HG03135 (cell line): ENCODE data around the gene UPP1.

Source experiments
- ATAC-seq: cut with Tn5 transposase; IDR thresholded peaks from one replicate; pipeline ENCODE4 v1.9.1; 2021; ENCODE audit warnings: mild to moderate bottlenecking, moderate library complexity; ENCODE audit not compliant: unreplicated experiment

Gene UPP1

DNA sequence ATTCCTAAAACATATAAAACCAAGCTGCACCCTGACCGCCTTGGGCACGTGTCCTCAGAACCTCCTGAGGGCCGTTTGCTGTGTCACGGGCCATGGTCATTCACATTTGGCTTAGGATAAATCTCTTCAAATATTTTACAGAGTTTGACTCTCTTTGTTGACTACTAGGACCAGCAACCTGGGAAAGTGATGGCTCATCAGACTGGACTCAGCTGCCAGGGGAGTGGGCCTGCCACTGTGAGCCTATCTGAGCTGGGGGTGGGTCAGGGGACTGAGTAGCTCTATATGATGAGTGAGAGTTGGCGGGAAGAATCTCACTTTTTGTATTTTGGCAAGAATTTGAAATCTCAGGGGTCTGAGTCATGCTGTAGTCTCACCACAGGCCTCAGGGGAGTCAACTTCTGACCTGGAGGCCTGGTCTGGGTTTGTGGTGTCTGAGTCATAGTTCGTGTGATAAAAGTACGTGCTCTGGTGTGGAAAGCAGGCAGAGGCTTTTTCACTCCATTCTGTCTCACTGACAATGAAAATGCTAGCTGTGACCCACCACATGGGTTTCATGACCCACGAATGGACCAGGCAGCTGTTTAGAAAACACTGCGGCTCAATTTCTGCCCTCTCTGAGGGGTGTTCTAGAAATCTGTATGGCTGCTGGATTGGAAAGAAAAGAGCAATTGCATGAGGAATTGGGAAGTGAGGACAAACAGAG, 4.2 kb upstream of the UPP1 start:
- ATAC-seq, result peak; percentile 57

DNA sequence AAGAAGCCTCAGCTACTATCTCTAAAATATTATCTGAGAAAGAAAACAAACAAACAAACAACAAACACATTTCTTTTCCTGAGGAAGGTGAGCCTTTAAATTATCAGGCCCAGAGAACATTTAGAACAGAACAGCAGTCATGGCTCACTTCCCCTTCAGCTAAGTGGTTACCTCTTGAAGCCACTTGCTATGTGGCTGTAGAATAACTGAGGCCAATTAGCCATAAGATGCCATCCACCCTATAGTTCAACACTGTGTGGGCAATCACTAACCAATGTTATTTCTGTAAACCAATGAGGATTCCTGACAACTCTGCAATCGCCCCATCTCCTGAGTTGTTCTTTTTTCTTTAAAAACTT, 3.7 kb upstream of the UPP1 start:
- no peak for ATAC-seq

DNA sequence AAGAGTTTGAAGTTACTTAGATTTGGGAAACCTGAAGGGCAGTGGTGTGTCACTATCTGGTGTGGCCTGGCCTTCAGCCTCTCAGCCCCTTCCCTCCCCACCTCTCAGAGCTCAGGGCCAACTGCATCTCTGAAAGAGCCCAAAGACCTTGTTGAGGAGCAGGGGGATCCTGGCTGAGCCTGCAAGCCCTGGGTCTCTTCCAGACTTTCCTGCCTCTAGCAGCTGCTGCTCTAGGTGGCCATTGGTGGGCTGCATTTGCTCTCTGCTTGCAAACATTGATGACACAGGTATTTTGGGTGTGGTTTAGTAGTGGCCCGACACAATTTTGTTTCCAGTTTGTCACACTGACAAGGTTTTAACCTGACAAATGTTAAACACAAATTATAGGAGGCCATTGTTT, 3.1 kb upstream of the UPP1 start:
- ATAC-seq, result no peak

DNA sequence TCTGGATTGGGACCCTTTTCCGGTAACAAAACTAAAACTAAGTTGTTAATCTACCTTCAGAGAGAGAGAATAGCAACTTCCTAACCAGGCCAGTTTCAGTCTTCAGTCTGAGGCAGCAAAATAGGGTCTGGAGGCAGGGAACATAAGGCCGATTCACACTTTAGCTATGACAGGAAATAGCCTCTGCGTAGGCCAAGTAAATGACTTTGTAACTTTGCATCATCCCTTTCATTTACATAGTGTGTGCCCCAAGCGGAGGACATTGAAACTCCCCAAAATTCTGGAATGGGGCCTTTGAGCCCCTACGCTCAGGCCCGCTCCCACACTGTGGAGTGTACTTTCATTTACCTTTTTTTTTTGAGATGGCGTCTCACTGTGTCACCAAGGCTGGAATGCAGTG, 1.7 kb upstream of the UPP1 start:
- peak; percentile 21 for ATAC-seq

DNA sequence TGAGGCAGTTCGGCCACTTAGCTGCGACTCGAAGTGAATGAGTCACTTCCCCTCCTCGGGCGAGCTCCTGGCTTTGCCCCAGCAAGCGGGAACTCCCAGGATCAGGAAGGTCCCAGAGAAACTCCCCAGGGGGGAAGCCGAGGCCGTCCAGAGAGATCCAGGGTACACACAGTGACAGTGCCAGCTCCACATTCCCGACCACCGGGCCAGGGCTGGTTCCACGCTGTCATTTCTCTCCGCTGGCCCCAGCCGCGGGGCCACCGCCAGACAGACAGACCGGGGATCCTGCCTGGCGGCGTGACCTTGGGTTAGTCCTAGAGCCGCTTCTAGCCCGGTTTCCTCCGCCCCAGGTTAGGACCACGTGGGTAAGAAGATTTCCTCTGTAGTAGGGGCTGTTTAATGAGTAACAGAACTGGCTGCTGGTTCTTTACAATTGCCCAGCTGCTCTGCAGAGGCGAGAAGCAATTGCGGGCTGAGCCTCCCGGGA, 463 bp upstream of the UPP1 start:
- ATAC-seq, result peak; percentile 64

DNA sequence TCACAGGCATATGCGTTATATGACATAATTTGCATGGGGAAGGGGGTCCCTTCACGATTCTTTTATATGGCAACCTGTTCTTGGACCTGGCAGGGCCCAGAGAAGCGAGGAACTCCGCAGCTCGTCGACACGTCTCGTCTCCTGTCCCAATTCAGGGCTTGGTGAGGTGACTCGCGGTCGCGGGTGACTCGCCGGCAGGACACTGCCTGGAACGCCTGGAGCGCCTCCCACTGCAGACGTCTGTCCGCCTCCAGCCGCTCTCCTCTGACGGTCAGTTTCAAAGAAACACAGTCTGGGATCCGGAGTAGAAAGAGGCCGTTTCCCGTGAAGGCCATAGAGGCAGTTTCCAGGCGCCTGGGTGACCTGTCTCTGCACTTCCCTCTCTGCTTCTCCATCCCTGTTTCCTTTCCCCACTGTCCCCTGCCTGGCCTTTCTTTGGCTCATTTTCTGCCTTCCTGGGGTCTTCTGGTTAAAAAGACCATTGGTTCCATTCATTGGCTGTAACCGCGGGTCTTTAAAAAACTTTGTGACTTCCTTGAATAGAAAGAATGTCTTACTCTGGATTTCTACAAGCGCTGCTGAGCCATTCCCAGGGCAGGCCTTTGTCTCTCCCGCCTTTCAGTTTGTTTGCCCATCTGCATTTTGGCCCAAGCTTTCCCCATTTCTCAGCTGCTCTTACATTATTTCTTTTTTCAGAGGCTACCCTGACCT, 1.2 kb downstream of the UPP1 start:
- ATAC-seq, result no peak

DNA sequence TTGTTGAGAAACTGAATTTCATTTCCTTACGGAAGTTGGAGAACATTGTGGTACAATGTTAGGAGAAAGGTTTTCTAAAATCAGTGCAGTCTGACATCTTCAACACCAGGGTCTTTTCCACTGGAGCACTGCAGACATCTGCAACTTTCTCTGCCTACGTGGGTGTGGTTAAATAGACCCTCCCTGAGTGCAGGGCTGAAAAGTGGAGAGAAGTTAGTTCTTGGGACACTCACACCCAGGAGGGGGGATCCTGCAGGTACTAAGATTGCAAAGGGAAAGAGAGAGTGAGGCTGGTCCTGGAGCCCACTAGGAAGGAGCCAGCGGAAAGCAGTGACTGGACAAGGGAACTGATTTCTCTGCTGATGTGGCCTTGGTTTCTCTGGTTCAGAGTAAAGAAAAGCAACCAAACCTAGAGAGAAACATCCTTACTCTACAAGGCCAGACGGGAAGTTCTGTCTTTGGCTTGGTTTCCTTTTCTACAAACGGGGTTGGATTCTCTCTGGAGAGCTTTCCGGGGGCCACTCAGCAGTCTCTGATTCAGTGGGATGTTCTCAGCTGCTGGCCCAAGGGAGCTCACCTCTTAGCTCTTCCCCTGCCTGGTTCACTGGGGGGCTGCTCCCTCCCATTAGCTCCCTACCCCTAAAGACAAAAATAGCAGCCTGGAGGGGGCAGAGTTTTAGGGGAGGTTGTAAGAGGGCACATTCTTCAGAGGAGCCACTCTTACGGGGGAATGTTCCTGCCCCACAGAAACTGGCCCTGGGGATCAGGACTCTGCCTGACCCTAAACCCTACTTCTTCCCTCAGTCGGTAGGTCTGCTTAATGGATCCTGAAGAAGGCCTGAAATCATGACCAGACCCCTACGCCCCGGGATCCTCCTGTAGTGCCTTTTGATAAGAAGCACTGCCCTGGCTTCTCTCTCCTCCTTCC, 2.7 kb downstream of the UPP1 start:
- no peak for ATAC-seq

DNA sequence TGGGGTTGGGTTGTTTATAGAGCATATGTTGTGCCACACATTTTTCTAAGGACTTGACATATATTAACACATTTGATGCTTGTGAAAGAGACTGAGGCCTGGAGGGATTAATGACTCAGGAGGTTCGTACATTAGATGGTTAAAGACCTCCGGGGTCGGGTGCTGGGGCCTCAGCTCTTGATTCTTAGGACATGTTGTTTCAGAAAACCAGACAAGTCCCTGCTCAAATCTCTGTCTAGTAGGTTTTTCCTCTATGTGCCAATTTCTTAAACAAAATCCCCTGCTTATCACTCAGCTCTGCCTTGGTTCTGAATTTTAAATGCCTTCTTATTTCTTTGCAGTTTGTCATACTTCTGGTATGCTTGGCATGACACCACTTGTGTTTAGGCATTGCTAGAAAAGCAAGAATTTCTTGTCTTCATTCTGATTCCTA, 5.8 kb downstream of the UPP1 start:
- no peak for ATAC-seq

DNA sequence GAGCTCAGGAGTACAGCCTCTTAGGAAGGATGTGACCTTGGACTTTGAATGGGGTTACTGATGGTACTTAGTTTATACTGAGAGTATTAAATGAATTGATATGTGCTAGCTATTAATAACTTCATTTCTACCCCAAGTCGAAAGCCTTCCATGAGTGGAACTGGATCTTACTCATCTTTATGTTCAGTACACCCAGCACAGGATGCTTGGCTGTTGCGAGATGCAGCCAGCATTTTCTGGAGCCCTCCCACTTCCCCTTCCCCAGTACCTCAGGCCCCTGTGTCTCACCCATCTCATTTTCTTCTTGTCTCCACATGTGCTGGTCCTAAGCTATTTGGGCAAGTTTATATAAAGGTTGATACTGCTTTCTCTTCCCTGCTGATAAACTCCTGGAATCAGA, 7.2 kb downstream of the UPP1 start:
- no peak for ATAC-seq

DNA sequence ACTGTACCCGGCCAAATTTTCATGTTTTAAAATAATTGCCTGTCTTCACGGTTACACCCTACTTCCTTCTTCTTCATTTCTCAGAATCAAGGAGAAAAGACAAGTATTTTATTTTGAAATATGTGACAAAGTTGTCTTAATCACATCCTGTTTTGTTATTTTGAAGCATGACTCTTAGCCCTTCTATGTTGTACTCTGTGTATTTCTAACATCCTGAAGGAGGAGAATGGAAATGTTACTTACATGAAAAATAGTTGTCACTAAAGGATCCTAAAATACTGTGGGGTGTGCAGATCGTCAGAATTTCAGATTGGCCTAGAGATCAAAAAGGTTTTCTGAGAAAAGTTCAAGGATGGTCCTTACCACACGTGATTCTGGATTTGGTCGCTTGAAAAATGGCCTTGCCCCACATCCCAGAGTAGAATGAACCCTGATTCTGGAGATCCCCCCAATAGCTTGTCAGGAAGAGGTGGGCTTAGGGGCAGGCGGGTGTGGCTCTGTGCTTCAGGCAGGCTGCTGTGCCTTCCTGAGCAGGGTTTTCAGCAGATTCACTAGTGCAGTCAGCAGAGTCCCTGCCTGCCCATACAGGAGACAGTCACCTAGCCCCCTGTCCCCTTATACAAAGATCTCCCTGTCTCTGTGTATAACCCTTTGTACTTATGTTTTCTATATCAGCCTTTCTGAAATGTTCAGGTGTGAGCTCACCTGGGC, 8.6 kb downstream of the UPP1 start:
- no peak for ATAC-seq

DNA sequence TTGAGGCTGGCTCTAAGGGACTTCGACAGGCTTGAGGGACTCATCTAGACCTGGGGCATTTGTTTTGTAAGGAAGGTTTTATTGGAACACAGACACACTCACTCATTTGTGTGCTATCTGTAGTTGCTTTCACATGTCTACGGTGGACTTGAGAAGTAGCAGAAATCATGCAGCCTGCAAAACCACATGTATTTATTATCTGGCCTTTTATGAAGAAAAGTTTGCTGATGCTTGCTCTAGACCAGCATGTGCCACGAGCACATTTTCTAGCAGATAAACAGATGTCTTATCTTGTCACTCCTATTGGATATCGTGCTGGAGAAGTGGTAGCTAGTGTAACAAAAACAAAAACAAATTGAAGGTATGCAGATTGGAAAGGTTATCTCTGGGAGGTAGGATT, 9.8 kb downstream of the UPP1 start:
- ATAC-seq, result no peak

DNA sequence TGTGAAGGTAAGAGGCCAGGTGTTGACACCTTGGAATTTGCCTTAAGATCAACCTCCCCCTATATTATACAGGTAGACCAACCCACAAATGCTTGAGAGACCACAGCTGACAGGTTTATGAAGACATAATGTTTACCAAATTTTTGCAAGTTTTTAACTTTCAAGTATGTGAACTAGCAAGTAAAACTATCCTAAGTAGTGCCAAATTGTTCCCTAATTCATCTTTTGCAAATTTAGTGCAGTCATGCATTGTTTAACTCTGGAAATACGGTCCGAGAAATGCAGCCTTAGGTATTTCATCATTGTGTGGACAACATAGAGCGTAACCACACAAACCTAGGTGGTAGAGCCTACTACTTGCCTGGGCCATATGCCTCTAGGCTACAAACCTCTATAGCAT, 10.7 kb downstream of the UPP1 start:
- no peak for ATAC-seq

DNA sequence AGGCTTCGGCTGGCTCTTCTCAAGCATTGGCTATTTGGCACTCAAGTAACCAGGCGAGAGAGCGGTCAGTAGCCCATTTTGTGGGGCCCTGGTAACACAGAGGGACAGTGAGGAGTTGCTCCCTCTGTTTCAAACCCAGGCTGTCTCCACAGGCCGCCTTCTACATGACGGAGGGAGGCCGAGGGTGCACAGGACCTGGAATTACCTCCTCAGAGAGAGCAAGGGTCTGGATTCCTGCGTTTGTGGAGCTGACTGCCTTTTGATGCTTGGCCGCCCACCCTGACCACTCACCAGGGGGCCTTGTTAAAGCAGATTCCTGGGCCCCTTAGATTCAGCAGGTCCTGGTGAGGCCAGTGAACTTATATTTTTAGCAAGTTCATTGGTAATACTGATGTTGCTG, 12.3 kb downstream of the UPP1 start:
- no peak for ATAC-seq

DNA sequence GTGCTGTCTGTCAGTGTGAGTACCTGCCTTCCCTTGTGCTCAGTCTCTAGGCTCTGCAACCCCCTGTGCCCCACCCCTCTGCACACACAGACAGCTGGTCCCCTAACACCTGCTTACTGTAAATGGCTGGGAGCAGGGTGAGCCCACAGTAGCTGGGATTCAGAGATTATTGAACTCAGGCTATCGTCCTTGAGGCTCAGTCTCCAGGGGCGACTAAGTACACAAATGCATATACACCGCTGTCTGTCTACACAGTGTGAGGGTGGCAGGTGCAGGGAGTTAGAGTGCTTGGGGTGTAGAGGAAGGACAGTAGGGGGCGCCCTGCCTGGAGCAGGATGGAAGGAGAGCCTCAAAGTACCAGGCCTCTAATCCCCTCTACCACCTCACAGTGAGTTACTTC, 12.9 kb downstream of the UPP1 start:
- no peak for ATAC-seq

DNA sequence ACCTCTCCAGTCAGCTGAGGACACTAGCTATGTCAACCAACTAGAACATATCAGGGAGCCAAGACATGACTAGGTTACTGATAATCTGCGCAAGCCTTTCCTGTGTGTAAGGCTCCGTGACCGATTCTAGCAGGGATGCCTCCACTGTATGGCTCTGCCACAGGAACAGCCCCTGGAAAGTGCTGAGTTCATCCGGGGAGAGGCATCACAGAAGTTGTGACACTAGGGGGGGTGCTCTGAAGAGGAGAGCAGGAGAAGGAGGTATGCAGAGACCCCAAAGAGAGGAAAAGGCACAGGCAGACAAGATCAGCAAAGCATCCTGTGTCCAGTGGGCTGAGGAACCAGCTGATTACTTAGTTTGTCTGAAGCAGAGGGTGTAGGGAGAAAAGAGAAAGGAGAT, 13.5 kb downstream of the UPP1 start:
- no peak for ATAC-seq

DNA sequence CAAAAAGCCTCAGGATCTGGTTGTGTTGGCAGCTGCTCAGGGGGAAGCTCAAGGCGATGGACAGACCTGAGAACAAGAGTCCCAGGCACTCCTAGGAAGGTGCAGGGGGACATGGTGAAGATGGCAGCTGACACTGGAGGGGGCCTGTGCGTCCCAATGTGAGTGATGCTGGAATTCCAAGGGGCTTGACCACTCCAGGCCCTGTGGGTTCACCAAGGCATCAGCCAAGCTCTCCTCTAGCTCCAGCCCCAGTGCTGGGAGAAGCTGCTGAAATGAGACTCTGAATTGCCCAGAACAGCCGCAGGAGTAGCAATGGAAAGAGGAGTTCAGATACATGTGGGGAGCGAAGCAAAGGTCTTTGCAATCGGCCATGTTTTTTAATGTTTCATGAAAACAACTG, 16.0 kb downstream of the UPP1 start:
- no peak for ATAC-seq

DNA sequence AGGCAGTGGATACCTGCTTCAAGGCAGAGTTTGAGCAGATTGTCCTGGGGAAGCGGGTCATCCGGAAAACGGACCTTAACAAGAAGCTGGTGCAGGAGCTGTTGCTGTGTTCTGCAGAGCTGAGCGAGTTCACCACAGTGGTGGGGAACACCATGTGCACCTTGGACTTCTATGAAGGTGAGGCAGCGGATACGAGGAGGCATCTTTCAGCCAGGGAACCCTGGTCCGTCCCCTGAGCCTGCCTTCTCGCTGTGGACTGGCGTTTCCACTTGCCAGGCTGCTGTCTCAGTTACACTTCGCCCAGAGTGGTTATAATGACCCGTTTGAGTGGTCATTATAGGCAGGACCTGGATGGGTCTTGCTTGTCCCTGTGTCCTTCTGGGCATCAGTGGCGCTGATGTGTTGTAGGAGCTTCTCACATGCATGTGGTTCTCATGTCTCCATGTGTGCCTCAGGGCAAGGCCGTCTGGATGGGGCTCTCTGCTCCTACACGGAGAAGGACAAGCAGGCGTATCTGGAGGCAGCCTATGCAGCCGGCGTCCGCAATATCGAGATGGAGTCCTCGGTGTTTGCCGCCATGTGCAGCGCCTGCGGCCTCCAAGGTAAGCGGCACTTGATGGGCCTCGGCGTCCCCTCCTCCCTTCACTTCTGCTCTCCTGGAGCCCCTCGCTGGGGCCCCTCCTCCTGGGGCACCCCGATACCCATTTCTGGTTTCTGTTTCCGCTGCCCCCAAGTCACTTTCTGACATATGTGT, 18.0 kb downstream of the UPP1 start:
- ATAC-seq, result no peak

DNA sequence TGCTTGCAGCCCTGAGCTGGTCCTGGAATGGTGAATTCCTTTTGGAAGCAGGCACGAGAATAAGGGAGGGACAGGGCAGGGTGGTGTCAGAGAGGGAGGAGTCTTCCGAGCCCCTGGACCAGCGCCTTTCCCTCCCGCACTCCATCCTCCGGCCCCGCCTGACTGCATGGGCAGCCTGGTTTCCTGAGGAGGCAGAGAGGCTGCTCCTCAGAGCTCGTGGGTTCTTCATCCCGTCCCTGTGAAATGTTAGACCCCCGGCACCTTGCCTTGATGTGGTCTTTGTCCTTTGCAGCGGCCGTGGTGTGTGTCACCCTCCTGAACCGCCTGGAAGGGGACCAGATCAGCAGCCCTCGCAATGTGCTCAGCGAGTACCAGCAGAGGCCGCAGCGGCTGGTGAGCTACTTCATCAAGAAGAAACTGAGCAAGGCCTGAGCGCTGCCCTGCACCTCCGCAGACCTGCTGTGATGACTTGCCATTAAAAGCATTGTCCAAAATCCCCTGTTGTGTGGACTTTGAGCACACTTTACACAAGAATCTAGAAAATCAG, 18.9 kb downstream of the UPP1 start:
- ATAC-seq, result no peak

DNA sequence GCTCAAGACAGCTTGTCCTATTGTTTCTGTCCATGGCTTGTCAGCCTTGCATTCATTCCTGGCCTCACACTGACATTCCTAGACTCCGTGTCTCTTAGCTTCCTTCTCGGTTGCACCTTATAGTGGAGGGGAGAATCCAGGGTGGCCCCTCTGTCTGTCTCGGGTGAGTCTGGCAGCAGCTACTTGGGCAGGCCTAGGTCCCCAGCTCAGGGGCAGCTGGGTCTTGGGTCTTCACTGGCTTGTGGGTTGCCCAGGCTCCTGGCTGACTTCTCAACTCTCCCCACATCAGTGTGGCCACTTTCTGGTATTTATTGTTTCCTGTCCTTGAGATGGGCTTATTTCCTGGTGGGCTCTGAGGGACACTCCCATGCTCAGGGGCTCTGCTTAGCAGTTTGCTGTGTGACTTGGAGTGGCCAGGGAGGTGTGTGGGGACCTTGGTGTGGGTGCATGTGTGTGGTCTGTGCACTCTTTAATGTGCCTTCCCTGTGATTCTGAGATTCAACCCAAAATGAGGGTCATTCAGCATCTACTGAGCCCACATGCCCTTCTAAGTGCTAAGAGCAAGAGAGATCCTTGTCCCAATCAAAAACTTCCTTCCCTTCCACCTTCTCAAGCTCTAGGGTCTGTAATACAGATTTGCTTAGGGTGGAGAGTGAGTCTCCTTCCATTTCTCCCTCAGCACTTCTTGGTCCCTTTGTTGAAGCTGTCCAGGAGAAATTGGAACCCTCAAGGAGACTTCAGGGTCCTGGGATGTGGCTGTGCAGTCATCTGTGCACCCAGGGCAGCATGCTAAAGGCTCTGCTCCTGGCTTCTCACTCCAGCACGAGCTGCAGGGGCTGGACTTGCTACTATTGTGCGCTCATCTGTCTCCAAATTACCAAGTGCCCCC, 20.1 kb downstream of the UPP1 start:
- no peak for ATAC-seq
